ENCODE results near the gene HES6. TPM values are rescaled to one million over a fixed set of nuclear protein-coding genes. Genes with fewer than 3 reads are reported as not detected.

HES6 gene
- total RNA-seq, 1 donor: 2.2 TPM

GRCh38 chr2:238233625-238234024 is 6.2 kb downstream of the HES6 start:
- TF ChIP-seq CTCF (IDR thresholded peaks at IDR 0.05; ENCODE audit: insufficient read depth, low read depth, low read length): no peak
- no peak overlapping the region for H3K4me3 ChIP-seq (ENCODE audit: low read depth, low read length)
- no peak for DNase-seq (ENCODE audit: low read depth)

GRCh38 chr2:238231809-238232208 is 8.0 kb downstream of the HES6 start:
- no peak for TF ChIP-seq CTCF (IDR thresholded peaks at IDR 0.05; ENCODE audit: insufficient read depth, low read depth, low read length)
- DNase-seq (ENCODE audit: low read depth): no peak
- no peak overlapping the region for H3K4me3 ChIP-seq (ENCODE audit: low read depth, low read length)

GRCh38 chr2:238231251-238231793 is 8.5 kb downstream of the HES6 start:
- TF ChIP-seq CTCF (IDR thresholded peaks at IDR 0.05; ENCODE audit: insufficient read depth, low read depth, low read length): no peak
- DNase-seq (ENCODE audit: low read depth): peak; percentile 73
- peak overlapping the region; percentile 52 for H3K4me3 ChIP-seq (ENCODE audit: low read depth, low read length)

- no peak overlapping the region for H3K4me3 ChIP-seq (ENCODE audit: low read depth, low read length)
- DNase-seq (ENCODE audit: low read depth): no peak
- TF ChIP-seq CTCF (IDR thresholded peaks at IDR 0.05; ENCODE audit: insufficient read depth, low read depth, low read length): no peak
Observed at GRCh38 chr2:238230699-238231098, 9.1 kb downstream of the HES6 start.

GRCh38 chr2:238228700-238229099 is 11.1 kb downstream of the HES6 start:
- no peak overlapping the region for H3K4me3 ChIP-seq (ENCODE audit: low read depth, low read length)
- TF ChIP-seq CTCF (IDR thresholded peaks at IDR 0.05; ENCODE audit: insufficient read depth, low read depth, low read length): no peak
- DNase-seq (ENCODE audit: low read depth): peak; percentile 81

GRCh38 chr2:238227587-238228032 is 12.2 kb downstream of the HES6 start:
- no peak for DNase-seq (ENCODE audit: low read depth)
- TF ChIP-seq CTCF (IDR thresholded peaks at IDR 0.05; ENCODE audit: insufficient read depth, low read depth, low read length): no peak
- H3K4me3 ChIP-seq (ENCODE audit: low read depth, low read length): no peak overlapping the region
